HG03457 (cell line): ENCODE data around the gene LACC1.

Experiments
- ATAC-seq: cut with Tn5 transposase; IDR thresholded peaks from one replicate; pipeline ENCODE4 v1.9.1; 2021; ENCODE audit warnings: moderate number of reproducible peaks; ENCODE audit not compliant: unreplicated experiment

LACC1 gene

GRCh38 chr13:43879755-43880181 is at the start of gene LACC1:
LACC1 (plus strand) TSS chr13:43879904; CDS start chr13:43880986, 1,082 bp downstream.
- ATAC-seq = peak; percentile 25

GRCh38 chr13:43830497-43830881 is 49.2 kb upstream of the LACC1 start:
- no peak for ATAC-seq

- ATAC-seq = no peak
Measured at GRCh38 chr13:43831088-43831487, 48.6 kb upstream of the LACC1 start.

GRCh38 chr13:43835701-43836100 is 44.0 kb upstream of the LACC1 start:
- ATAC-seq = no peak

- no peak for ATAC-seq
Measured at GRCh38 chr13:43838909-43839308, 40.8 kb upstream of the LACC1 start.

- no peak for ATAC-seq
Measured at GRCh38 chr13:43846496-43847158, 33.1 kb upstream of the LACC1 start.

GRCh38 chr13:43848001-43848649 is 31.6 kb upstream of the LACC1 start:
- no peak for ATAC-seq

- no peak for ATAC-seq
Measured at GRCh38 chr13:43850873-43851272, 28.8 kb upstream of the LACC1 start.

- ATAC-seq = no peak
Measured at GRCh38 chr13:43852923-43853404, 26.7 kb upstream of the LACC1 start.

- ATAC-seq = no peak
Measured at GRCh38 chr13:43861863-43862262, 17.8 kb upstream of the LACC1 start.

GRCh38 chr13:43864921-43865320 is 14.8 kb upstream of the LACC1 start:
- ATAC-seq = no peak

- ATAC-seq = no peak
Measured at GRCh38 chr13:43865892-43866291, 13.8 kb upstream of the LACC1 start.

GRCh38 chr13:43872181-43872580 is 7.5 kb upstream of the LACC1 start:
- ATAC-seq = no peak

- ATAC-seq = no peak
Measured at GRCh38 chr13:43874504-43875092, 5.1 kb upstream of the LACC1 start.

- no peak for ATAC-seq
Measured at GRCh38 chr13:43876366-43876765, 3.3 kb upstream of the LACC1 start.

GRCh38 chr13:43877326-43877725 is 2.4 kb upstream of the LACC1 start:
- no peak for ATAC-seq

- ATAC-seq = no peak
Measured at GRCh38 chr13:43877766-43878165, 1.9 kb upstream of the LACC1 start.

- peak; percentile 65 for ATAC-seq
Measured at GRCh38 chr13:43878892-43879754, 581 bp upstream of the LACC1 start, which contains the start of gene CCDC122. CCDC122 (minus strand) TSS chr13:43879740; CDS start chr13:43869376, 10,364 bp downstream.

- ATAC-seq = no peak
Measured at GRCh38 chr13:43880214-43880855, 631 bp downstream of the LACC1 start.

GRCh38 chr13:43880926-43881325 is 1.2 kb downstream of the LACC1 start:
- ATAC-seq = no peak

- no peak for ATAC-seq
Measured at GRCh38 chr13:43881580-43881979, 1.9 kb downstream of the LACC1 start.
